ENCODE results near the gene MOB1B.

The MOB1B gene

GRCh38 chr4:70915036-70915815 lies 13.1 kb downstream of the MOB1B start:
- no peak for DNase-seq

- DNase-seq = no peak
Observed at GRCh38 chr4:70915874-70916559, 13.8 kb downstream of the MOB1B start.

GRCh38 chr4:70920592-70920991 lies 18.4 kb downstream of the MOB1B start:
- no peak for DNase-seq

DNA sequence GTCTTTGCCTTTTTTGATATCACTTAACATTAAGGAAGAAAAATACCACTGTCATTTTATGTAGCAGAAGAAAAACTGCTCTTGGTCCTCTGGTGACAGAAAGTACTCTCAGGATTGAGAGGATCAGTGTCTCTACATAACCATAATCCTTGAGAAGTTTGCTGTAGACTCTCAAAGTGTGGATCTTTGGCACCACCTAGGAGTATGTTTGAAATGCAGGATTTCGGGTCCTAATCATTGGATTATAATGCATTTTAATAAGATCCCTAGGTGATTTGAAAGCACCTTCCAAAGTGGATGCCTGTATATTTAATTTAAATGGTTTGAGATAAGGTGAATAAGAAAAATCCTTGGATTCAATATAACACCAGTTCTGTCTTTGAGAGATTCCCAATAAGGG lies 23.2 kb downstream of the MOB1B start:
- DNase-seq = no peak

DNA sequence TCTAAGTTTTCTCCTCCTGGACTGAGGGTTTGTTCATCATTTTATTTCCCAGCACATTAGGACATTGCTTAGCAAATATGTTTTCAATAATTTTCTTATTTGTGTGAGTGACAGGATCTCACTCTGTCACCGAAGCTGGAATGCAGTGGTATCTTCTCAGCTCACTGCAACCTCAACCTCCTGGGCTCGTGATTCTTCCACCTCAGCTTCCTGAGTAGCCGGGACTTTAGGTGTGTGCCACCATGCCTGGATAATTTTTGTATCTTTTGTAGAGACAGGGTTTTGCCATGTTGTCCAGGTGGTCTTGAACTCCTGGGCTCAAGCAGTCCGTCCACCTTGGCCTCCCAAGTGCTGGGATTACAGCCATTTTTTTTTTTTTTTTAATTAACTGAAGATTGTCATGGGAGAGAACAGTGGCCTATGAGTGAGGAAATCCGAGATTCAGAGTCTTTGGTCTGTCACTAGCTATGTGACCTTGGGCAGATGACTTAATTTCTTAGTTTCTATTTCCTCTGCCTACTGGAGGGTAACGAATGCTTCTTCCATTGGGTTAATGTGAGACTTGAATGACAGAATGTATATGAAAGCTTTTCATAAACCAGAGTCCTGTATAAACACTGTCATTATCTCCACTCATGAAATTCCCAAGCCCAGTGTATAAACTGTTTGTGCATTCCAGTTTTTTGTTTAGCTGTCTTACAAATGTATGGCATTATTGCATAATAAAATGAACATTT lies 23.9 kb downstream of the MOB1B start:
- DNase-seq = no peak

DNA sequence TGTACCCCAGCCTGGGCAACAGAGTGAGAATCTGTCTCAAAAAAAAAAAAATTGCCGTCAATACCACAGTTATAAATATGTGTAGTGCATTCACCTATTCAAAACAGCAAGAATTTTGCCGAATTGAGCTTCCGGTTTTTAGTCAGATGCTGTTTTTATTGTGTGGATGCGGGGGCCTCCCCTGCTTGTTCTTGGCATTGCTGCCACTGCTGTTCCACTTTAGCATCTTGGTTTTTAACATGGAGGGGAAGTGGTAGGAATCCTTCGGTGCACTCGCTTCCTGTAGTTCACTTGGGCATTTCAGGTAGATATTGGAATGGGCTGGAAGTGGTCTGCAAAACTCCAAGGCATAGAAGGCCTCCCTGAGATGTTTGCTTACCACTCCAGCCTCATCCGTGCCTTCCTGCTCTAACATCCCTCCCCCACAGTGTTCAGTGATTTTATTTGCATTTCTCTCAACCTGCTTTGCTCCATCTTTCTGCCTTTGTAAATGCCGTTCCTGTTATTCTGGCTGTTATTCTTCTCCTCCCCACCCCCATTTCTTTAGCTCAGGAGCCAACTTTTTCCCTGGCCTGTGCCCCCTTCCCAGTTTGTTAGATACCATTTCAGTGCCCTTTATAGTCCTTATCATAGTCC lies 25.5 kb downstream of the MOB1B start:
- DNase-seq = no peak

DNA sequence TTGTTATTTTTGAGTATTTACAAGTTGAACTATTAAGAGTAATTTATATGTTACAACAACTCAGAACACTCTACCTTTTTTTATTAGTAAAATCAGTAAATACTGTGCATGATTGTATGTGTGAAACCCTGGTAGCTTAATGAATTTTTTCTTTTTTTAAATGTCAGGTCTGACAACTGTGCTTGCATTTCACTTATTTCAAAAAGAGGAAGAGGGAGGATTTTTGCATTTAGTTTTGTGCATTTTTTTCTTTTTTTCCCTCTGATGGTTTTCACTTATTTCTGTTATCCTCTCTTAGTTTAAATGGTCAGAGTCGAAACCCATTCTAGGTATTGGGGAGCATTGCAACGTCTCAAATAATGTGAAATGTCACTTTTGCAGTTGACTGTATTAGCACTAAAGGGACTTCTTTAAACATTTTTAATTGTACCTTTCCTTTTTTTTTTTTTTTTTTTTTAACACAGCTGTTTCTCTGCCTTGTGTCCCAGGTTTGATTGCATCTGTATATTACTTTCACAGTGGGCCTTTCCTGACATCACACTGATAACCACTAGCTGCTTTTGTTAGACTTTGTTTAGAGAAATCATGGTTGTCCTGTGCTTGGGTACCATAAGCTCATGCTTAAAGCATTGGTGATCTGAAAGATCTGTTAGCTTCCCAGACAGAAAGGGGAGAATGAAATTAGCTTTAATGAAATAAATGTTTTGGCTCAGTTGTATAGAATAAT lies 28.5 kb downstream of the MOB1B start:
- peak; percentile 10 for DNase-seq

DNA sequence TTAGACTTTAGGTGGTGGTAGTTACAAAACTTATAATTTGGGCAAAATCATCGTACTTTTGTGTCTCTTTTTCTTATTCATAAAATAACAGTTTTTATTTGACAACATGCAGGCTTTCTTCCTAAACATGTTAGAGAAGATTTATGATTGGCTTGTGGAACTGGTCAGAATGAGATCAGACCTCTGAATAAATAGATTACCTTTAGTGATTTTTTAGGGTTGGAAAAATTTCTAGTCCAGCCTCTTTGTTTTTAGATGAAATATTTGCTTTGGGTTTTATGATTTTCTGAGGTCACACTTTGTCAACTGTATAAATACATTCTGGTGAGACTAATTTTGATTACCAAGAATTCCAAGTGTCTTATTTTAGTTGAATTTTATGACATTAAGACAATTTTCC lies 29.2 kb downstream of the MOB1B start:
- DNase-seq = no peak

- DNase-seq = no peak
Observed at GRCh38 chr4:70932984-70933383, 30.8 kb downstream of the MOB1B start.

- no peak for DNase-seq
Observed at GRCh38 chr4:70935038-70935695, 33.0 kb downstream of the MOB1B start.

- DNase-seq = no peak
Observed at GRCh38 chr4:70936200-70936787, 34.1 kb downstream of the MOB1B start.

GRCh38 chr4:70938086-70938485 lies 35.9 kb downstream of the MOB1B start:
- DNase-seq = no peak

- no peak for DNase-seq
Observed at GRCh38 chr4:70940134-70940533, 38.0 kb downstream of the MOB1B start.

DNA sequence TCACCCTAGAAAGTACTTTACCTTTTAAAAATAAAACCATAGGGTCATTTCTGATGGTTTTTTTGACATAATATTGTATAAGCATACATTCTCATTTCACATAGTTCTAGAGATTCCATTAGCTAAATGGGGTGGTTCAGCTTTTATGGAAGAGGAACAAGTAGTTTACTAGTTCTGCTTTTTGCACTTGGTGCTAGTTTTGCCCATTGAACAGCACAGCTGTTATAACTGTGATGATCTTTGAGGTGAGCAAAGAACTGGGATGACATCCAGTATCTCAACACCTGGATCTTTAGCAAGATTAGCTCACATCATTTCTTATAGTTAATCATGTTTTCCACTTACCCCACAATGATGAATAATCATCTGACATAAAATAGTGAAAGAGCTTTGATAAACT lies 40.9 kb downstream of the MOB1B start:
- DNase-seq = peak; percentile 12

GRCh38 chr4:70945046-70945445 lies 42.9 kb downstream of the MOB1B start:
- peak; percentile 53 for DNase-seq

DNA sequence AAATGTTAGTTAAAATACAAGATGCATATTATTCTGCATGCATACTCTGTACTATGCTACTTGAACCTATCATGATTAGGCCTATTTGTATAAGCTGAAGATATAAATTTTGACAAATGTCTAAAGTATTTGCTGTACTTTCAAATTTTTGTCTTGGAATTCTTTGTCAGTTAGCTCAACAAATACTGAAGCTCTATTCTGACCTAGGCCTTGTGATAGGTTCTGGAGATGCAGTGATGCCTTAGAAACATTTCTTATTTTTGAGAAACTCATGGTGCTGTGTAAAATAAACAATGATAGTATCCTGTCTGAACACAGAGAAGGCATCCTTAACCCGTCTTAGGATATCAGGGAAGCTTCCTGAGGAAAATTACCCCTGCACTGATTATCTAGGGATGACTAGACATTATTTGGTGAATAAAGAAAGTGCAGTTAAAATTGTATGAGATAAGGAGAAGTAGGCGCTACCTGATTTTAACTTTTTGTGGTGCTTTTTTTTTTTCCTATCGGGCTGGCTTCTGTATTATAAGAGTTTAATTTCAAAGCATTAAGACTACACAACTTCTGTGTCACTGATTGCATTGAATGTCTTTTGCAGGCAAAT lies 43.4 kb downstream of the MOB1B start:
- no peak for DNase-seq

DNA sequence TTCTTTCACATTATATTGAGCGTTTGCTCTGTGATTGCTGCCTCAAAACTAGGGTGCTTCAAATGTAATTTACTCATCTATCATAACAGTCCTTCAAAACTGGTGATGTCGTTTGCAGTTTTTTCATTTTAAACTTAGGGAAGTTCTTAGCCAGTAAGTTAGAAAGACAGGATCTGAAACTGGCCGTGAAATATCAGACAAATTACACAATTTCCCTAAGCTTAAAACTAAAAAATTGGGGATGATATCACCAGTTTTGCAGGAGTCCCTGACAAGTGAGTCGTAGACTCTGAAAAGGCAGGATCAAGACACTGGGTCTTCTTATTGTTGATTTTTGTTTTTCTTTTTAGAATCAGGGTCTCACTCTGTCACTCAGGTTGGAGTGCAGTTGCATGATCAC lies 44.8 kb downstream of the MOB1B start:
- DNase-seq = no peak

- no peak for DNase-seq
Observed at GRCh38 chr4:70948665-70949260, 46.6 kb downstream of the MOB1B start.

DNA sequence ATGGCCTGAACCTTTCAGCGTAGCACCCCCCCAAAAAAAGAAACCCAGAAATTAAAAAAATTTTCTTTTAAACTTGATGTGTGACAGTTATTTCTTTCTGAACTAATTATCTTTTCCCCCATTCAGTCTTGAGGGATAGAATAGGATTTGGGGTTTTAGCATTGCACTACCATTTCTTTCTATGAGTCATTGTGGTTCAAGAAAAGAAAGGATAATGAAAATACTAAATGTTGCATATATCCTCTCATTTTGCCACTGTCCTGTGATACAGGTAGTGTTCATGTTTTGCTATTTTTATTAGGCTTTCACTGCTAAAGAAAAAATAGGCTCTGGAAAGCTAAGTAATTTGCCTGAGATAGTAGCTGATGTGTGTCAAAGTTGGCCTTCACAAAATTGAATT lies 51.9 kb downstream of the MOB1B start:
- no peak for DNase-seq

DNA sequence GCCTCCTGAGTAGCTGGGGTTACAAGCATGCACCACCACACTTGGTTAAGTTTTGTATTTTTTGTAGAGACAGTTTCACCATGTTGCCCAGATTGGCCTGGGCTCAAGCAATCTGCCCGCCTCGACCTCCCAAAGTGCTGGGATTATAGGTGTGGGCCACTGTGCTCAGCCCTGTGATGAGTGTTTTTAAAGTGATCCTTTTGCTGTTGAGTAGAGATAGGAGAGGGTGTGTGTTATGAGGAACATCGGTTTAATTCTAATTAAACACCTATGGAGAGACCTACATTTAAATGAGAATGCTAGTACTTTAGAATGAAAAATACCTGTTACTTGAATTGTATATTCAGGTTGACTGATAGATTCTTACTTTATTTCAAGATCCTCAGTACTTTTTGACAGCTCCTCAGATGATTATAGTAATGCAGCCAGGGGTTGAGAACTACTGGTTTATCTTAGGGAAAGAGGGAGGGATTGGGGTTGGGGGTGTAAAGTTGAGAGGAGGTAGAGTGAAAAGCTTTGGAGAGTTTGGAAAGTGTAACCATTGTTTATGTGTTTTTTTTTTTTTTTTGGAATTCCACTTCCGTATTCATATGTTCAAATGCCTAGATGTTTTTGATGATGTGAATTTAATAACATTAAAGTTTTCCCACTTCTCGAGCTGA lies 54.5 kb downstream of the MOB1B start:
- no peak for DNase-seq
